Activated CD8-positive, alpha-beta memory T cell treated with anti-CD3 and anti-CD28 coated beads, Interleukin-2, amount 50 U/mL, for 48 hours (primary cell): ENCODE data around the gene FAF2.
"Not testable (repeated sequence)": the region's sequence is repeated elsewhere in the genome, so short reads cannot be mapped to it uniquely, and the experiment has no call there.

Source experiments
- DNase-seq: peaks from one replicate; pipeline ENCODE4 v3.0.0-alpha.2; 2020

Gene FAF2

GRCh38 chr5:176418251-176418650, 29.9 kb upstream of the FAF2 start:
- DNase-seq, result no peak

DNA sequence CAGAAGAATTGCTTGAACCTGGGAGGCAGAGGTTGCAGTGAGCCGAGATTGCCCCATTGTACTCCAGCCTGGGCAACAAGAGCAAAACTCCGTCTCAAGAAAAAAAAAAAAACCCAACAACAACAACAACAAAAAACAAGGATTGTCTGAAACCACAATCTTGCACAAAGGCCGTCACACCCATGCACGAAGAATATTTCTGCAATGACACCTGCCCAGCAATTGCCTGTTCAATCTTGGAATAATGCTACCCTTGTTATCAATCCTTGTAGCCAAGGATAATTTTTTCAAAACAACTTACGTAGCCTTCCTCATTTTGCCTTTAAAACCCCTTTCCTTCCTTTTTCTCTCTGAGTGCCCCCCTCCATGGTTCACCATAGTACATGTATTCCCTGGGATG, 28.1 kb upstream of the FAF2 start:
- DNase-seq, result no peak

GRCh38 chr5:176420972-176421544, 27.1 kb upstream of the FAF2 start:
- no peak for DNase-seq

GRCh38 chr5:176424181-176424580, 24.0 kb upstream of the FAF2 start:
- DNase-seq, result no peak

GRCh38 chr5:176425138-176425537, 23.0 kb upstream of the FAF2 start:
- DNase-seq, result no peak

DNA sequence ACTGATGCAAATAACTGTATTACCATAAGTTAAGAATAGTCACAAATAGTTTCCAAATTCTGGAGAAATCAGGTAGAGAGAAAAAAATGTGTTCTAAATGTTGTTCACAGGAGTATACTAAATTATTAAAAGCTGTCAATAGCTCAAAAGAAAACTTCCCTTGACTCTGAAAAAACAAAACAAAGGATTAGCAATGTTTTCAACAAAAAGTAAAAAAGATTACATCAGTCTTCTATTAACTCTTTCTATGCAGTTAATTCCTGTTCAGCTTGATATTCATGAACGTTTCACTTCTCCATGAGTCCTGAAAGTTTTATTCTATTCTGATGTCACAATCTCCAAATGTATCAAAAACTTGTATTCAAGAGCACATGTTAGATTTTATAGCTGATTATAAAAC, 22.4 kb upstream of the FAF2 start:
- DNase-seq, result no peak

- no peak for DNase-seq
Observed at GRCh38 chr5:176426876-176427275, 21.3 kb upstream of the FAF2 start.

- no peak for DNase-seq
Observed at GRCh38 chr5:176427971-176428370, 20.2 kb upstream of the FAF2 start.

DNA sequence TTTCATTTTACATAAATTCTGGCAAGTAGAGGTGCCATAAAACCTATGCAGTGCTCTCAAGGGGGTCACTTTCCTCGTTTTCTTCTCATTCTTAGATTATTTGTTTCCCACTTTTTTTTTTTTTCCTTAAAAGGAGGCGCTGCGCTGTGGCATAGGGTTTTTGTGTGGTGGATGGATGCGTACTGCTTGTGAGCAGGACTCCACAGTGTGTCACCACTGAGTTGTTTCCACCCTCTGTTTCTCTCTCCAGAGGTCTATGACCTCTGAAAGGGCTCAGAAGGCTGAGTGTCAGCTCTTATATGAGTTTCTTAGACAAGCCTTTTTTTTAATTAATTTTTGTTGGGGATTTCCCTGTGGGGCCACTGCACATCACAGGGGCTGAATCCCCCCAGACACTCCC, 18.2 kb upstream of the FAF2 start:
- DNase-seq, result no peak

- no peak for DNase-seq
Observed at GRCh38 chr5:176432707-176433106, 15.5 kb upstream of the FAF2 start.

DNA sequence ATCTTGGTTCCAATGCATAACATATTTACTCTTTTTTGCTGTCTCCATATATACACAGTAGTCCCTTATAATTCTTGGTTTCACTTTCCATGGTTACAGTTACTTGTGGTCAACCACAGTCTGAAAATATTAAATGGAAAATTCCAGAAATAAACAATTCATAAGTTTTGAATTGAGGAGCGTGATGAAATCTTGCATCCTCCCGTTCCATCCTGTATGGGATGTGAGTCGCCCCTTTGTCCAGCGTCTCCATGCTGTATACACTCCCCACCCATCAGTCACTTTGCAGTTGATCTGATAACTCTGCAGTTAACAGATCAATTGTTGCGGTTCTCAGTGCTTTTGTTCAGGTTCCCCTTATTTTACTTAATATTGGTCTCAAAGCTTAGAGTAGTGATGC, 11.5 kb upstream of the FAF2 start:
- peak; percentile 45 for DNase-seq

GRCh38 chr5:176438959-176439757, 9.0 kb upstream of the FAF2 start:
- DNase-seq, result peak; percentile 22

DNA sequence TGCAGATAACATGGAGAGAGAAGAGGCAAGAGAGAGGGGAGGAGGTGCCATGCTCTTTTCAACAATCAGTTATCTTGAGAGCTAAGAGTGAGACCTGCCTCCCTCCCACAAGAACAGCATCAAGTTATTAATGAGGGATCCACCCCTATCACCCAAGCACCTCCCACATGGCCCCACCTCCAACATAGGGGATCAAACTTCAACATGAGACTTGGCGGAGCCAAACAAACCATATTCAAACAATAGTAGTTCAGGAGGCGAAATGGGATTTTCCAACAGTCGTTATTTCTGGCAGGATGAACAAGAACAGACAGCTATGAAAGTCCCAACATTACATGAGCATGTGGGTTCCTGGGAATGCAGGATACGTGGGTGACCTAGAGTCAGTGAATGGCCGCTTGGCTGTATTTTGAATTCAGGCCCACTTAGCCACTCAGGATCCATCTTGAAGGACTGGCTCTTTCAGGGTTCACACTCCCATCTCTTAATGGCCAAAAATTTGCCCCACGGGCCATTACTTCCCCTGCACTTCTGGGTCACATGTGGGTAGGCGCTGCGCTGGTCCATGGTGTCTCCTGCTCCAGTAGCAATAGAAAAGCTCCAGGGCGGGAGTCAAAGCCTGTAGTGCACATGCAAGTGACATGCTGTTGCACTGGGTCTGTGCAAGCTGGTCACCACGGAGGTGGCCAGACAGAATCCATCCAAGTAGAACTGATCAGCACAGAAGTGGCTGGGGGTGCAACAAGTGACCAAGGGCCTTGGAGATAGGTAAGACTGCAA, 7.1 kb upstream of the FAF2 start:
- DNase-seq, result no peak

GRCh38 chr5:176441921-176442323, 6.3 kb upstream of the FAF2 start:
- no peak for DNase-seq

DNA sequence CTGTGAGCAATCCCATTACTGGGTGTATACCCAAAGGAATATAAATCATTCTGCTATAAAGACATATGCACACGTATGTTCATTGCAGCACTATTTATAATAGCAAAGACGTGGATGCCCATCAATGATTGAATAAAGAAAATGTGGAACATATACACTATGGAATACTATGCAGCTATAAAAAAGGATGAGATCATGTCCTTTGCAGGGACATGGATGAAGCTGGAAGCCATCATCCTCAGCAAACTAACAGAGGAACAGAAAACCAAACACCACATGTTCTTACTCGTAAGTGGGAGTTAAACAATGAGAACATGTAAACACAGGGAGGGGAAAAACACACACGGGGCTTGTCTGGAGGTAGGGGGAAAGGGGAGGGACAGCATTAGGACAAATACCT, 5.3 kb upstream of the FAF2 start:
- DNase-seq, result not testable (repeated sequence)

- DNase-seq, result no peak
Observed at GRCh38 chr5:176444742-176445141, 3.4 kb upstream of the FAF2 start.

- DNase-seq, result no peak
Observed at GRCh38 chr5:176446028-176446665, 2.0 kb upstream of the FAF2 start.

GRCh38 chr5:176446884-176447590, 1.1 kb upstream of the FAF2 start:
- DNase-seq, result peak; percentile 59

DNA sequence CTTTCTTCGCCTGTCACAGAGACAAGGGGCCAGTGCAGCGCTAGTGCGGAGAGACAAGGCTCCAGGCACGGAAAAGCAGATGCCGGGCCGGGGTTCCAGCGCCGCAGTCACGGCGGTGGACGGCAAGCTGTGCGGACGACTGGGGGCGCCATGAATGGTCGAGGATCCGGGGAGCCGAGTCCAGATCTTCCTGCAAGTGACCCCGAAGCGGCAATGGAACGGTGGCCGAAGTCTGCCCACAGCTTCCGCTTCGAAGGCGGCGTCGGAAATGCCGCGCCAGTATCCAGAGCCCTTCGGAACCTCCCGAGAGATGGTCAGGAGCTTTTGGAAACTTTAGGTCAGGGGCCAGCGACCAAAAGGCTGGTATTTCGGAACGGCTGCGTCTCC, 601 bp upstream of the FAF2 start:
- peak; percentile 77 for DNase-seq

DNA sequence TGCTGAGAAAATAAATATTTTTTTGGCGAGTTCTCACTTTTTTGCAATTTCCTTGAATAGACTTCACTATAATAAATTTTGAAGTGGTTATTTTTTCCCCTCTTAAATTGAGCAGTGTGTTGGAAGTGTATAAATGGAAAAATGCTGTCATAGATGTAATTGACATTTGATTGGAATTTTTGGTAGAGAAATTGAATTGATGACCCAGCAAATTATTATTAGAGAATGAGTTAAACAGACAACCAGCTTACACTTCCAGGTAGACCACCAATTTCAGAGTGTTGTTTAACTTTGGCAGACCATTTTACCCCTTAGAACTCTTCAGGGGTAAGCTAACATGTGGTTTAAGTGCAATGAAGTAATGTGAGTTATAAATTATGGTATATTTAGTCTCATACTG, 1.9 kb downstream of the FAF2 start:
- no peak for DNase-seq

GRCh38 chr5:176454724-176455394, 6.7 kb downstream of the FAF2 start:
- no peak for DNase-seq

- no peak for DNase-seq
Observed at GRCh38 chr5:176458904-176459561, 10.8 kb downstream of the FAF2 start.
